SK-N-MC (cell line): ENCODE results near the gene DPM2.

ENCODE experiments used
- DNase-seq: peaks from one replicate; pipeline ENCODE4 v3.0.0-alpha.2; 2011; ENCODE audit warnings: low read depth, low spot score
- H3K27ac ChIP-seq: fragments of 200-600 bp; sonication (generic); 2 replicates; pipeline ENCODE4 v1.5.1; 2016; ENCODE audit warnings: mixed run types
- H3K36me3 ChIP-seq: fragments of 200-600 bp; sonication (generic); 2 replicates; pipeline ENCODE4 v1.6.1; 2017; ENCODE audit warnings: antibody characterized with exemption, low read length, mixed read lengths; ENCODE audit not compliant: insufficient read depth
- H3K4me3 ChIP-seq: fragments of 200-600 bp; sonication (generic); 2 replicates; pipeline ENCODE4 v1.5.1; 2016
- H3K9ac ChIP-seq: fragments of 200-600 bp; sonication (generic); 2 replicates; pipeline ENCODE4 v1.8.0; 2017; ENCODE audit warnings: mixed run types, mixed read lengths; ENCODE audit not compliant: insufficient read length
- H3K9me3 ChIP-seq: fragments of 200-600 bp; sonication (generic); 2 replicates; pipeline ENCODE4 v1.6.1; 2017; ENCODE audit warnings: low read depth, mild to moderate bottlenecking, antibody characterized with exemption, low read length, moderate library complexity, mixed read lengths
- EZH2 ChIP-seq: fragments of 200-600 bp; sonication (generic); IDR thresholded peaks from one replicate; pipeline ENCODE4 v1.6.1; 2017; ENCODE audit warnings: antibody characterized with exemption
- FOXP2 ChIP-seq: optimal IDR thresholded peaks from 2 replicates; pipeline ENCODE3; 2011; ENCODE audit warnings: mild to moderate bottlenecking, moderate library complexity; ENCODE audit not compliant: insufficient read depth; ENCODE audit errors: extremely low read length, control extremely low read depth
- POLR2AphosphoS5 ChIP-seq: IDR thresholded peaks from 2 replicates; pipeline ENCODE4 v1.6.1; 2012; ENCODE audit warnings: mild to moderate bottlenecking, low read depth, low read length, borderline replicate concordance

Gene DPM2

DNA sequence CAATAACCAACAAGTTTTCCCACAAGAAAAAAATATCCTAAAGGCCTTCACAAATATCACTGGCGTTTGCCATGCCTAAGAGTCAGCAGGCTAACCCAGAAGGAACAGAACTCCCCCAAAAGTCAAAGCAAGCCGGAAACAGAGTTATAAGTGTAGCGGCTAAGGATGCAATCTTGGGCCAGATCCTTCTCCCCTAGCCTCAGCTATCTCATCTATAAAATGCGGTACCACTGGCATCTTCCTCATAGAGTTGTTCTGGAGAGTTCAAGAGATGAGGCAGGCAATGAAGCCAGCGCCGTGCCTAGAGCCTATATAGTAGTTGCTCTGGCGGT lies 632 bp downstream of the DPM2 start:
- Histone ChIP-seq H3K9ac (peak overlapping the region; percentile 88), H3K9me3 (no peaks in the 10 kb centered on the region), H3K4me3 (peak overlapping the region; percentile 97), H3K36me3 (peaks cover 1% of the 10 kb centered on the region; the same call in 1 of the 2 replicates), H3K27ac (no peak overlapping the region)
- DNase-seq = no peak
- TF ChIP-seq EZH2 = no peak
- TF ChIP-seq POLR2AphosphoS5 = no peak
- TF ChIP-seq FOXP2 = no peak

DNA sequence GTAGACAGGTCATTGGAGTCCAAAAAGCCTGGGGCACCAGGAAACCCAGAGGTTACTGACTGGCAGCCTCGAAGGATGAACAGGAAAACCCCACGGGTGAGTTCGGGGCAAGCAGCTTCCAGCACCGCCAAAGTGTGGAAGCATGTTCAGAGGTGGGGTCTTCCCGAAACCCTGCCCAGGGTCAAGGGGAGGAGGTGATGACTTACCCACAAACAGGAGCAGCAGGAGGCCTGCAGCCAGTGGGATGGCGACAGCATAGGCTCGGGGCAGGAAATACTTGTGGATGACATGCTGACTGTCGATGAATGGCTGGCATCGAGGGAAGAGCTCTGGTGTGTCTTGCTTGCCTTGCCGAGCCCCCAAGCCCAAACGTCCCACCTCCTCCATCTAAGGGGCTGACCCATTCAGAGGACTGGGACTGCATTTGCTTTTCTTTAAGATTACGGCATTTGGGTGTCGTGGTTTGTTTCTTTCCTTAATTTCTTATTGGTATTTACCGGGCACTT lies 1.3 kb downstream of the DPM2 start:
- DNase-seq = no peak
- Histone ChIP-seq H3K4me3 (peak overlapping the region; percentile 97), H3K9me3 (no peaks in the 10 kb centered on the region), H3K27ac (no peak overlapping the region), H3K36me3 (no peaks in the 10 kb centered on the region; the same call in 1 of the 2 replicates), H3K9ac (peak overlapping the region; percentile 88)
- no peak for TF ChIP-seq EZH2
- no peak for TF ChIP-seq FOXP2
- TF ChIP-seq POLR2AphosphoS5 = no peak

DNA sequence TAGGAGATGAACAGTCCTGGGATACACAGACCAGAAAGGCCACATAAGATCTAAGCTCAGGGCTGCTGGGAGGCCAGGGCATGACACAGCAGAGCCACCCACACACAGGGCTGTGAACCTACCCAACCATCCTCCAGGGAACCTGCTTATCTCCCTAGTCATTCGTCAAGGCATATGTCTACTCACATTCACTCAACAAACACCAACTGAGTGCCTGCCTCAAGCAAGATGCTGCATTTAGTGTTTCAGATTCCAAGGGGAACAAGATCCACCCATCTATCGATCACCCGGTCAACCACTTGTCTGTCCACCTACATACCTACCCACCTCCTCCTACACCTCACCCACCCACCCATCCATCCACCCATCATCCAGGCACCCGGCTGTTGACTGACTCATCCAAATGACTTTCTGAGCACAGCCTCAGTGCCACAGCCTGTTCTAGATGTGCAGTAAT lies 1.9 kb downstream of the DPM2 start:
- H3K9ac ChIP-seq = no peak overlapping the region
- DNase-seq = no peak

DNA sequence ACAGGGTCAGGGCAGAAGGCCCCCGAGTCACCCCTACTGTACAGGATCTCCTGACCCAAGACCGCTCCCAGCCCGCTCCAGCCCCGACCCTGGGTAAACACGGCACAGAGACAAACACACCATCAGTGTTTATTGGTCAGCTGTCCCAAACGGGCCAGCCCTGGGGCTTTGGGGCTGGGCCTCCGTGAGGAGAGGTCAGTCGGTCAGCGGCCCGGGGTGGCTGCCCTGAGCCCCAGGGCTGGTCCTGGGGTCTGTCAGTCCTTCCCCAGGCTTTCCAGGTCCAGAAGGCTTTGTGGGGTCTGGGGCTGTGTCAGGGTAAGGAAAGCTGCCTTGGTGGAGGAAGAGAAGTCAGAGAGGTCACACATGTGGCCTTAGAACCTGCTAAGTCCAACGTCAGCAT lies 2.7 kb downstream of the DPM2 start:
- Histone ChIP-seq H3K27ac (no peak overlapping the region), H3K9ac (no peak overlapping the region)
- no peak for DNase-seq

More for the DNA sequence above, 1.9 kb downstream of the DPM2 start:
- Histone ChIP-seq H3K4me3 (peak overlapping the region; percentile 97), H3K27ac (no peak overlapping the region), H3K36me3 (no peaks in the 10 kb centered on the region; the same call in 1 of the 2 replicates), H3K9me3 (no peaks in the 10 kb centered on the region)
- TF ChIP-seq POLR2AphosphoS5 (no peak), FOXP2 (no peak), EZH2 (no peak)

DNA sequence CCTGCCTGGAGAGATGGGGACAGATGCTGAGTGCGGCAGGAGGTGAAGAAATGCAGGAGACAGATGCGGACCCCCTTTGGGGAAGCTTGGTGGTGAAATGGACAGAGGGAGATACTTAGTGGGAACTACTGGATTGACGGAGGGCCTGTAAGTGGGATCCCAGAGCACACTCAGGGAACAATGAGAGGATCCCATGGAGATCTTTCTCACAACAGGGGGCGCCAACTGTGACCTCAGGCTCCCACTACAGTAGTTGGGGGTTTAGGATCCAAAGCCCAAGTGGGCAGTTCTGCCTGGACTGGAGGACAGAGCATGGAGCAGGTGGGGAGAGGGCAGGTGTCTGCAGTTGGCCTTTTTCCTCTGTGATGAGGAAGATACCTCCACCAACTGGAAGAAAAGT lies 3.4 kb downstream of the DPM2 start:
- no peak for DNase-seq
- no peak overlapping the region for H3K27ac ChIP-seq
- no peak overlapping the region for H3K4me3 ChIP-seq
- no peak for TF ChIP-seq FOXP2
- no peak for TF ChIP-seq EZH2
- no peak for TF ChIP-seq POLR2AphosphoS5
- H3K9ac ChIP-seq = no peak overlapping the region
- H3K9me3 ChIP-seq = no peaks in the 10 kb centered on the region
- H3K36me3 ChIP-seq = no peaks in the 10 kb centered on the region; the same call in 1 of the 2 replicates

More for the DNA sequence above, 2.7 kb downstream of the DPM2 start:
- no peak for TF ChIP-seq EZH2
- no peak for TF ChIP-seq POLR2AphosphoS5
- TF ChIP-seq FOXP2 = no peak
- H3K36me3 ChIP-seq = no peaks in the 10 kb centered on the region; the same call in 1 of the 2 replicates
- no peaks in the 10 kb centered on the region for H3K9me3 ChIP-seq
- H3K4me3 ChIP-seq = no peak overlapping the region

DNA sequence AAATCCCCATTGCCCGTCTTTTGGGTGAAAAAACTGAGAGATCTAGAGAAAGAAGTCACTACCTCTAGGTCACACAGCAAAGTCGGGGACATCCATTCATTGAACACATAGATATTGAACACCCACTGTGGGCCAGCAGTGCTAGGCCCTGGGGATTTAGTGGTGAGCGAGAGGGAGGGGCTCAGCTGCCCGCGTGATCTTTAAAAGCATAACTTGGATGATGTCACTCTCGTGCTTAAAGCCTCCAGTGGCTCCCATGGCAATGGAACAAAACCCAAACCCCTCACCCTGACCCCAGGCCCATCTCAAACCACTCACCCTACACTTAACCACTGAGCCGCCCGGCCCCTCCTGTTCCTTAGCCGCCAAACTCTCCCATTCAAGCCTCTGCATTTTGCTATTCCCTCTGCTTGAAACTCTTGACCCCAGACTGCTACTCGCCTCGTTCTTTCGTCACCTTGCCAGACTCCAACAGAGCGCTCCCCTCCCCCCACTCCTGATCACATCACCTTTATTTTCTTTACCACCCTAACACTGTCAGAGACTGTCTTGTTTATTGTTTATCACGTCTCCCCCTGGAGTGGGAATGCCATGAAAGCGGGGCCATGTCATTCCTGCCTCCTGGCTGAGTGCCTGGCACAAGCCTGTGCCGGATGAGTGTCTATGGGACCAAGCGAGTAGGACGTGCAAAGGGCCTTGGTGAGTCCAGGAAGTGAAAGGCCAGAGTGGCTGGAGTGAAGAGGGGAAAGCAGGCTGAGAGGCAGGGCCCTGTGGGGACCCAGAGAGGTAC lies 6.4 kb downstream of the DPM2 start:
- Histone ChIP-seq H3K4me3 (peak overlapping the region; percentile 85), H3K27ac (no peak overlapping the region), H3K9me3 (no peaks in the 10 kb centered on the region), H3K9ac (peak overlapping the region; percentile 37), H3K36me3 (no peaks in the 10 kb centered on the region; the same call in 1 of the 2 replicates)
- no peak for TF ChIP-seq POLR2AphosphoS5
- no peak for TF ChIP-seq EZH2
- no peak for TF ChIP-seq FOXP2
- no peak for DNase-seq

DNA sequence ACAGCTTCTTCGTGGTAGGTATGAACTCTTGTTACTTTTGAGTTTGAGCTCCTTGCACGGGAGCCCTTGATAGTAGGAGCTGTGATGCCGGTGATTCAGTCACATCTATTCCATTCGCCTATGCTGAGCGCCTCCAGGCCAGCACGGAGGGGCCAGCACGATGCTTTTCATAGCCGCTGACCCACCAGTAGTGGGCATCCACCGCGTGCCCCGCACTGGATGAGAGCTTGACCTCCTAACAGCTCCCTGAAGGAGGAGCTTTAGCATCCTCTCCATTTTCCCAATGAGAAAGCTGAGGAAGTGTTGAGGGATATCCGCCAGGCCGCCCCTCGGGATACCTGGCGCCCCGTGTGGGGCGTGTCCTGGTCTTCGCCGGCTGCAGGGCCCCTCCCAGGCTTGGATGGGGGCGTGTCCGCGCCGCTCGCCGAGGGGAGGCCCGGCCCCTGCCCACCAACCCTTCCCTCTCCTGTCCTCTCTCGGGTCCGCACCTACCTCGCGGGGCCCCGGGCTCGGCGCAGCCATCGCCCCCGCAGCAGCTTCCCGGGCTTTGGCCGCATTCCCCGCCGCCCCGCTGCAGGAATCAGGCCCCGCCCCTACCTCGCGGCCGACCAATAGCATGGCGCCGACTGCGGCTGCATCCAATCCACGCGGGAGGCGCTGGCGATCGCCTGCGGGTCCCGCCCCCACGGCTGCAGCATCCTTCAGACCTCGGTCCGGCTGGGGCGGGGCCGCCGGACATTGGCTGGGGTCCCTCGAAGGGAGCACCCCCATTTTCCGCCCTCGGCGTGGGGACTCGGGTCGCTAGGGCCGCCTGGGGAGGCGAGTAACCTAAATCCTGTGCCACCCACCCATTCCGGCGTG lies 7.2 kb downstream of the DPM2 start, which contains the start of gene PIP5KL1:
PIP5KL1 (minus strand) TSS at position 547 of the 861 bp plus-strand sequence; CDS start at position 522, 25 bp downstream.
- Histone ChIP-seq H3K4me3 (peak within 1 kb of the TSS; percentile 85), H3K9me3 (no peaks in the 10 kb centered on the region), H3K27ac (no peak within 1 kb of the TSS), H3K9ac (peak within 1 kb of the TSS; percentile 37), H3K36me3 (no peaks in the 10 kb centered on the region; the same call in 1 of the 2 replicates)
- DNase-seq = no peak
- no peak for TF ChIP-seq FOXP2

DNA sequence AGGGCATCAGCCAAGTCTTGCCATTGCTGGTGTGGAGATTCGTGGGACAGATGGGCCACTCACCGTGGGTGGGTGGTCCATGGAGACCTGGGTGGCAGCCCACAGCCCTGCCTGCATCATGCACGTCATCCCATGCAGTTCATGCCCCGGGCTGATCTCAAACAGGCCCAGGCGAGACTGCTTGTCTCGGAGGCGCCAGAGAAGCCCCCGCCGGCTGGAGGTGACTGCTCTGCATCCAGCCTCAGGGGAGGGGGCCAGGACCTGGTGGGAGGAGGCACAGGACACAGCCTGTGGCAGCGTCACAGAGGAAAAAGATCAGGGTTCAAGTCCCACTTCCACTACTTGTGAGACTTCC lies 8.1 kb downstream of the DPM2 start:
- H3K36me3 ChIP-seq = no peaks in the 10 kb centered on the region
- no peak overlapping the region for H3K9ac ChIP-seq
- H3K9me3 ChIP-seq = no peaks in the 10 kb centered on the region
- DNase-seq = no peak
- no peak overlapping the region for H3K27ac ChIP-seq
- TF ChIP-seq EZH2 (no peak), POLR2AphosphoS5 (no peak), FOXP2 (no peak)
- no peak overlapping the region for H3K4me3 ChIP-seq
